Tibial nerve (tissue), 3 donors: ENCODE data around the gene MRPS34.

Experiments used
- EP300 ChIP-seq, 2 donors: sonication (generic); formaldehyde crosslinking; IDR thresholded peaks; one replicate each; pipeline ENCODE4 v1.6.1; 2017; ENCODE audit warnings: antibody characterized with exemption in 2 of 2, mild to moderate bottlenecking in 1 of 2
- POLR2A ChIP-seq, 2 donors: fragments of 450-650 bp; IDR thresholded peaks; one replicate each; pipeline ENCODE4 v1.6.1; 2017; ENCODE audit warnings: antibody characterized with exemption in 2 of 2, mild to moderate bottlenecking in 2 of 2, moderate library complexity in 2 of 2

GRCh38 chr16:1792836-1793577 is 20.1 kb upstream of the MRPS34 start:
- no peak for TF ChIP-seq EP300 (IDR thresholded peaks at IDR 0.05)
- no peak for TF ChIP-seq POLR2A (IDR thresholded peaks at IDR 0.05)
